ENCODE measurements around the gene TTC17.

GRCh38 chr11:43492701-43493100, 134.0 kb downstream of the TTC17 start:
- TF ChIP-seq POLR2AphosphoS5 (IDR thresholded peaks at IDR 0.05; ENCODE audit: low read depth, low read length) = no peak
- no peak for TF ChIP-seq POLR2A (IDR thresholded peaks at IDR 0.05; ENCODE audit: low read depth, low read length)
- no peak for TF ChIP-seq TAF1 (IDR thresholded peaks at IDR 0.05; ENCODE audit: low read depth, low read length)

All from GM12891 (cell line).